MM.1S (cell line): ENCODE data around the gene NTM.
A peak's percentile ranks its signal among the peaks of the same experiment; 100 is the strongest.

ENCODE experiments used
- DNase-seq: peaks from one replicate; pipeline ENCODE4 v3.0.0-alpha.2; 2015
- H2AFZ ChIP-seq: fragments of 300-600 bp; sonication (generic); 2 replicates; pipeline ENCODE4 v1.6.0; 2016; ENCODE audit warnings: antibody characterized with exemption, low read length
- H3F3A ChIP-seq: fragments of 300-600 bp; sonication (generic); 2 replicates; pipeline ENCODE4 v1.6.1; 2016; ENCODE audit warnings: mild to moderate bottlenecking, antibody characterized with exemption, low read length, moderate library complexity, mixed read lengths; ENCODE audit not compliant: insufficient read depth
- H3K27ac ChIP-seq: fragments of 300-600 bp; sonication (generic); 2 replicates; pipeline ENCODE4 v1.5.1; 2016; ENCODE audit warnings: mild to moderate bottlenecking, low read length
- H3K27me3 ChIP-seq: fragments of 300-600 bp; sonication (generic); replicated peaks from 2 replicates; pipeline ENCODE4 v1.6.0; 2016; ENCODE audit warnings: low read length; ENCODE audit not compliant: insufficient read depth
- H3K36me3 ChIP-seq: fragments of 300-600 bp; sonication (generic); replicated peaks from 2 replicates; pipeline ENCODE4 v1.6.1; 2016; ENCODE audit warnings: mild to moderate bottlenecking, low read length, mixed read lengths; ENCODE audit not compliant: insufficient read depth
- H3K4me1 ChIP-seq: fragments of 300-600 bp; sonication (generic); 2 replicates; pipeline ENCODE4 v1.6.1; 2016; ENCODE audit warnings: low read length, mixed read lengths
- H3K4me2 ChIP-seq: fragments of 300-600 bp; sonication (generic); 2 replicates; pipeline ENCODE4 v1.6.0; 2016; ENCODE audit warnings: low read depth, low read length
- H3K4me3 ChIP-seq: fragments of 300-600 bp; sonication (generic); 2 replicates; pipeline ENCODE4 v1.5.1; 2016; ENCODE audit warnings: low read length, mixed read lengths
- H3K79me2 ChIP-seq: fragments of 300-600 bp; sonication (generic); 2 replicates; pipeline ENCODE4 v1.6.1; 2016; ENCODE audit warnings: mixed run types, low read length, mixed read lengths
- H3K9ac ChIP-seq: fragments of 300-600 bp; sonication (generic); 2 replicates; pipeline ENCODE4 v1.6.1; 2016; ENCODE audit warnings: low read length, mixed read lengths
- H3K9me2 ChIP-seq: fragments of 300-600 bp; sonication (generic); replicated peaks from 2 replicates; pipeline ENCODE4 v1.6.1; 2016; ENCODE audit warnings: mild to moderate bottlenecking, low read length, mixed read lengths; ENCODE audit not compliant: insufficient read depth
- H3K9me3 ChIP-seq: fragments of 300-600 bp; sonication (generic); replicated peaks from 2 replicates; pipeline ENCODE4 v1.6.1; 2016; ENCODE audit warnings: mild to moderate bottlenecking, low read length, mixed read lengths; ENCODE audit not compliant: insufficient read depth
- H4K20me1 ChIP-seq: fragments of 300-600 bp; sonication (generic); 2 replicates; pipeline ENCODE4 v1.6.1; 2016; ENCODE audit warnings: mild to moderate bottlenecking, low read length, moderate library complexity, mixed read lengths; ENCODE audit not compliant: insufficient read depth
- CTCF ChIP-seq: fragments of 300-600 bp; sonication (generic); IDR thresholded peaks from 2 replicates; pipeline ENCODE4 v1.5.1; 2016; ENCODE audit warnings: antibody characterized with exemption, low read length, mixed read lengths
- EZH2 ChIP-seq: fragments of 300-600 bp; sonication (generic); optimal IDR thresholded peaks from 2 replicates; pipeline ENCODE3; 2017; ENCODE audit warnings: low read depth, mild to moderate bottlenecking, antibody characterized with exemption, low read length, mixed read lengths
- EZH2phosphoT487 ChIP-seq: fragments of 300-600 bp; sonication (generic); IDR thresholded peaks from 2 replicates; pipeline ENCODE4 v1.6.1; 2018; ENCODE audit warnings: antibody characterized with exemption, low read length

Gene NTM

GRCh38 chr11:132119573-132119972, 749.2 kb downstream of the NTM start:
- H3K4me1 ChIP-seq: peaks cover 11% of the 10 kb centered on the region
- TF ChIP-seq CTCF (no peak), EZH2 (no peak), EZH2phosphoT487 (no peak)
- no peaks in the 10 kb centered on the region for H3K36me3 ChIP-seq
- H3K9ac ChIP-seq: no peak overlapping the region
- peaks cover 6% of the 10 kb centered on the region; the same call in 1 of the 2 replicates for H3F3A ChIP-seq
- DNase-seq: no peak
- H3K9me3 ChIP-seq: no peaks in the 10 kb centered on the region
- no peak overlapping the region for H3K27ac ChIP-seq
- no peaks in the 10 kb centered on the region for H4K20me1 ChIP-seq
- H3K9me2 ChIP-seq: no peaks in the 10 kb centered on the region
- H3K4me2 ChIP-seq: no peak overlapping the region
- H3K4me3 ChIP-seq: no peak overlapping the region
- H3K27me3 ChIP-seq: no peaks in the 10 kb centered on the region
- H3K79me2 ChIP-seq: no peaks in the 10 kb centered on the region
- no peak overlapping the region for H2AFZ ChIP-seq

GRCh38 chr11:132122735-132123134, 752.3 kb downstream of the NTM start:
- no peak overlapping the region for H3K4me3 ChIP-seq
- TF ChIP-seq CTCF (no peak), EZH2 (no peak), EZH2phosphoT487 (no peak)
- no peak overlapping the region for H3K27ac ChIP-seq
- H3K79me2 ChIP-seq: no peaks in the 10 kb centered on the region
- H3F3A ChIP-seq: peaks cover 6% of the 10 kb centered on the region; the same call in 1 of the 2 replicates
- H4K20me1 ChIP-seq: no peaks in the 10 kb centered on the region
- H3K4me1 ChIP-seq: peaks cover 11% of the 10 kb centered on the region
- H3K27me3 ChIP-seq: no peaks in the 10 kb centered on the region
- no peak overlapping the region for H2AFZ ChIP-seq
- no peaks in the 10 kb centered on the region for H3K9me3 ChIP-seq
- DNase-seq: no peak
- no peak overlapping the region for H3K4me2 ChIP-seq
- H3K36me3 ChIP-seq: no peaks in the 10 kb centered on the region
- no peak overlapping the region for H3K9ac ChIP-seq
- H3K9me2 ChIP-seq: no peaks in the 10 kb centered on the region

- H3K36me3 ChIP-seq: no peaks in the 10 kb centered on the region
- H3K4me1 ChIP-seq: peaks cover 11% of the 10 kb centered on the region
- peak; percentile 54 for DNase-seq
- H3K27ac ChIP-seq: peak overlapping the region; percentile 16; the same call in 1 of the 2 replicates
- no peaks in the 10 kb centered on the region for H3K27me3 ChIP-seq
- H3K9ac ChIP-seq: no peak overlapping the region
- no peak for TF ChIP-seq EZH2phosphoT487
- TF ChIP-seq EZH2: no peak
- no peak for TF ChIP-seq CTCF
- H3F3A ChIP-seq: peaks cover 6% of the 10 kb centered on the region; the same call in 1 of the 2 replicates
- H3K9me2 ChIP-seq: no peaks in the 10 kb centered on the region
- H3K79me2 ChIP-seq: no peaks in the 10 kb centered on the region
- peak overlapping the region; percentile 62 for H3K4me2 ChIP-seq
- H3K4me3 ChIP-seq: peak overlapping the region; percentile 35
- H4K20me1 ChIP-seq: no peaks in the 10 kb centered on the region
- H2AFZ ChIP-seq: peak overlapping the region; percentile 39
- no peaks in the 10 kb centered on the region for H3K9me3 ChIP-seq
Measured at GRCh38 chr11:132123449-132123848, 753.0 kb downstream of the NTM start.
